GM20000 (cell line): Measurements from ENCODE around the gene COBLL1.

ENCODE experiments used
- DNase-seq: peaks from one replicate; pipeline ENCODE4 v3.0.0; 2012; ENCODE audit warnings: low spot score
- TF ChIP-seq, protein P1 (sequence below): IDR thresholded peaks from 2 replicates; pipeline ENCODE4 v1.5.1; 2012; ENCODE audit warnings: mild to moderate bottlenecking, control low read depth; ENCODE audit errors: extremely low read depth, missing control alignments

The COBLL1 gene

DNA sequence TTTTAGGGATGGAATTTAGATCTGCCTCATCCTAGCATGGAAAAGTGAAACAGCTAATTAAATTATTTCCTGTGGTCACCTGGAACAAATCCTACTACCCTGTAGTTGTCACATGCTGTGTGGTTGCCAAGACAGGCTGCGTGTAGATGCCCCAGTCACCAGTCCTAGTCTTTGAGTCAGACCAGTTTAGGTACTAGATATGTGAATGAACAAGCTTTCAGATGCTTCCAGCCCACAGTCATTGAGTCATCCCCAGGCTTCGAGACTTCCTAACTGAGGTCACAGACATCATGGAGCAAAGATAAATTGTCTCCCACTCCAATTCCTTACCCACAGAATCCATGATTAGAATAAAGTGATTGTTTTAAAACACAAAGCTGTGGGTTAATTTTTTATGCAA lies 184.5 kb downstream of the COBLL1 start:
- TF ChIP-seq, protein P1, sequence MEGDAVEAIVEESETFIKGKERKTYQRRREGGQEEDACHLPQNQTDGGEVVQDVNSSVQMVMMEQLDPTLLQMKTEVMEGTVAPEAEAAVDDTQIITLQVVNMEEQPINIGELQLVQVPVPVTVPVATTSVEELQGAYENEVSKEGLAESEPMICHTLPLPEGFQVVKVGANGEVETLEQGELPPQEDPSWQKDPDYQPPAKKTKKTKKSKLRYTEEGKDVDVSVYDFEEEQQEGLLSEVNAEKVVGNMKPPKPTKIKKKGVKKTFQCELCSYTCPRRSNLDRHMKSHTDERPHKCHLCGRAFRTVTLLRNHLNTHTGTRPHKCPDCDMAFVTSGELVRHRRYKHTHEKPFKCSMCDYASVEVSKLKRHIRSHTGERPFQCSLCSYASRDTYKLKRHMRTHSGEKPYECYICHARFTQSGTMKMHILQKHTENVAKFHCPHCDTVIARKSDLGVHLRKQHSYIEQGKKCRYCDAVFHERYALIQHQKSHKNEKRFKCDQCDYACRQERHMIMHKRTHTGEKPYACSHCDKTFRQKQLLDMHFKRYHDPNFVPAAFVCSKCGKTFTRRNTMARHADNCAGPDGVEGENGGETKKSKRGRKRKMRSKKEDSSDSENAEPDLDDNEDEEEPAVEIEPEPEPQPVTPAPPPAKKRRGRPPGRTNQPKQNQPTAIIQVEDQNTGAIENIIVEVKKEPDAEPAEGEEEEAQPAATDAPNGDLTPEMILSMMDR = no peak
- no peak for DNase-seq

- no peak for DNase-seq
- TF ChIP-seq, protein P1 = no peak
These were observed 185.9 kb downstream of the COBLL1 start for GRCh38 chr2:164655750-164656149.

DNA sequence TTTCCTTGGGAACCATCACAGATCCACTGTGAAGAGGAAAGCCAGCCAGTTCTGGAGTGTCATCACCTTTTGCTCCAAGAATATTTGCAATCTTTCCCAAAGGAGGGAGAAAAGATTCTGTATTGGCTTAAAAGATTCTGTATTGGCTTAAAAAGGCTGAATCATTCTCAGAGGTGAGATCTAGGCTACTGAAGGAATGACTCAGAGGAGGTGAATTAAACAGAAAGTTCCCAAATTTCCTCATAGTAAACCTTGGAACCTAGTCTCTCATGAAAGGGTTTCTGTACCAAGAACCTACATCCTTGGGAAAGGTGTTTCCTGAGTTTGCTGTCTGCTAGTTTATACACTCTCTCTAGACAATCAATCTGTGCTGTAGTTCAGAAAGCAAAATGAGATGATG lies 186.3 kb downstream of the COBLL1 start:
- TF ChIP-seq, protein P1 = no peak
- DNase-seq = no peak

DNA sequence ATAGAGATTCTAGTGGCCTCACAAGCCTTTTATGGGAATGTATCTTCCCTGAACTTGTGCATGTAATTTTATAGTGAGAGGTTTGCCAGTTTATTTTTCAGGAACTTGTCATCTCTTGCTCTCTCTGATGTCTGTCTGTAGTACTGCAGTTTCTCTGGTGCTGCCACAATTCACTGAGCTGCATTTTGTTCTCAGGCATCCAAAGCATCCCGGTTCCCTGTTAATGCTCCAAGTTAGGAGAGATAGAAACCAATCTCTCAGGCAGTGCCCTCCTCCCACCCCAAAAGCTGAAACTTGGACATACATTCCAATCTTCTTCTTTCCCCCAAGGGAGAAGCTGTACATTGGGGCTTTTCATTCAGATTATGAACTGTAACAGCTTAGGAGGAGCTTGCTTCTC lies 190.3 kb downstream of the COBLL1 start:
- DNase-seq = no peak
- TF ChIP-seq, protein P1 = no peak

GRCh38 chr2:164644036-164644700 lies 197.5 kb downstream of the COBLL1 start:
- TF ChIP-seq, protein P1 = no peak
- DNase-seq = no peak

DNA sequence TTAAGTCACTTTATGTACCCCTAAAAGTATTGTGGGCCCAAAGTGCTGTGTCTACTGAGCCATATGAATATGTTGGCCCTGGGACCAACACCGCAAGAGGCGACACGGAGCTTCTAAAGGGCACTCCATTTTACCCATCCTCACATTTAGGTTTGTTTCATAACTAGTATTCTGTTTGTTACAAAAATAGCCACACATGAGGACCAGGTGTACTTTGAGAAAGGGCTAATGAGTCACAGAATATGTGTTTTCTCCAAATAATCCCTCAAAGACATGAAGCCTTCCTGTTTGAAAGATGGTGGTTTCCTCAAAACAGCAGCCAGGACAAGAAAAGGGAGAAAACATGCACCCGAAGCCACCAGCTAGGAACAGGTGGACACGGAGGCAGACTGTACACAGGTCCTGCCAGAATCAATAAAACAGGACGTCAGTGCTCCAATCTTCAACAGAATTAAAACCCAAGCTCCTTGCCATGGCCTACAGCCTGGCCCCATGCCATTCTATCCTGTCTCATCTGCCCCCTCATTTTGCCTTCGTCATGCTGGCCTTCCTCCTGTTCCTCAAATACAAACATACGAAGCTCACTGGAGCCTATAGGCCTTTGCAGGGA lies 198.6 kb downstream of the COBLL1 start:
- DNase-seq = no peak

DNA sequence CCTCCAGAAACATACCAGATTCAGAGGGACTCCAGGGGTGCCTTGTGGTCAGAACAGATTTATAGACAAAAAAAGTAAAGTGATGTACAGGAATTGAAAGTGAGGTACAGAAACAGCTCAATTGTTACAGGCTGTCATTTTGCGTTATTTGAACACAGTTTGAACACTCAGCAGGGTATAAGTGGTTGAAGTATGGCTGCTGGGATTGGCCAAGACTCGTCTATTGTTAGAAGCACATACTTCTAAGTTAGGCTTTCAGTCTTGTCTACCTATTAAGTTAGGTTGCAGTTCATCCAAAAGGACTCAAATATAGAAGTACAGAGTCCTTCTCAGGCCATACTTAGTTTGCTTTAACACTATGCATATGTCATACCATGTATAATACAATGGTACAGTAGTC lies 199.4 kb downstream of the COBLL1 start:
- DNase-seq = no peak
- TF ChIP-seq, protein P1 = no peak

More for the DNA sequence above, 198.6 kb downstream of the COBLL1 start:
- TF ChIP-seq, protein P1 = no peak
